Limb (tissue), 2 donors: ENCODE results near the gene VMP1.
"Not testable (repeated sequence)": the region's sequence is repeated elsewhere in the genome, so short reads cannot be mapped to it uniquely, and the experiment has no call there.

Experiments
- DNase-seq, 2 donors: peaks; one replicate each; pipeline ENCODE4 v3.0.0-alpha.2; 2016; ENCODE audit errors: extremely low spot score in 2 of 2

VMP1 gene

DNA sequence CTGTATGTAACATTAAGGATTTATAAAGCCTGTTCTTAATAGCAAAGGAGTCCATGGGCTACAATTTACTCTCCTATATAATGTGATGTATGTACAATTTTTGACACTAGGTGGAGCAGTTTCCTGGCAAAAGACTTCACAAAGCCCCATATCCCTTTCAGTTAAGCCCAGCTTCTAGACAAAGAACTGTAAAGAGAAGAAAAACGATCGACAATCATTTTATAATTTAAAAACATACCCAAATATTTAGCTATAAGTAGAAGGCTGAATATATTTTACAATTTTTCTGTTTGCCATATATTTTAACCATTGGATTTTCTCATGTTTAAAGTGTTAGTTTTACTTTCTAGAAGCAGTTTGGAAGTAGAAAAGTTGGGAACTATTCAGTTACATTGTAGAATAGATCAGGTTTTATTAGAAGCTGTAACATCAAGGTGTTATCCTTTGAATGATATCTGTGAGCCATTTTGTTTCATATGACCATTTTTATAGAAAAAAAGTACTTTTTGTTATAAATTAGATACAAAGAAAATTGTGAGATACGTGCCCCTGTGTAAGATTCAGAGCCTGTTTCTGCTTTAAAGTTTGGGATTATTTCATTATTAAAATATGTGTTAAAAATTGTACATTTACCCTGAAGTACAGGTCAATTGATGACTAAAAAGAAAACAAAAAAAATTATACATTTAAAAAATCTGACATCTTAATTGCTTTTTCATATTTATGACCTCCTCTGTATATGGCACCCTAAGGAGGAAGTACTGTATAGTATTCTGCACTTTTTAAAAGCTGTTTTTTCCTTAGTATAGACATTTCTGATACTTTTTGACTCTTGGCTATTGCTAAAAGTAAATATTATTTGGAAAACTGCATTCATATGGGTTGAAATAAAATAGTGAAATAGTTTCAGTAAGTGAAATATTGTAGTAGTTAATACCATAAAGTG is 46.3 kb downstream of the VMP1 start:
- peak in 1 of 2 donors; percentile 85 for DNase-seq

DNA sequence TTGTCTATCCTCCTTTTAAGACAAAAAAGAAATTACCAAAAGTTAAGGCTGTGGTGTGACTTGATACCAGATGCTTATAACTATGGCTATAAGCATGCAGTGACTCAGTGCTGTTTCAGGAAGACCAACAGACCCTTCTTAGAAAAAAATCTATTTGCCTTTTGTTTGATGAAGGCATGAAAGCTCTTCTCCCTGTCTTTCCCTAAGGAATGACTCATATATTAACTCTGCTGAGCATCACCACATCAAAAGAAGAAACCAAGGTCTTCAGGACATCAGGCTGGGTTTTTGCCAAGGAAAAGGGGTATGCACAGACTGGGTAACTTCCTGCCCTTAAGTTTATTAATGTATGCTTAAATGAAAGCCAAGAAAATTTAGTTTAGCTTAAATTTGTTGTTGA is 47.1 kb downstream of the VMP1 start:
- peak in 1 of 2 donors; percentile 21 for DNase-seq

DNA sequence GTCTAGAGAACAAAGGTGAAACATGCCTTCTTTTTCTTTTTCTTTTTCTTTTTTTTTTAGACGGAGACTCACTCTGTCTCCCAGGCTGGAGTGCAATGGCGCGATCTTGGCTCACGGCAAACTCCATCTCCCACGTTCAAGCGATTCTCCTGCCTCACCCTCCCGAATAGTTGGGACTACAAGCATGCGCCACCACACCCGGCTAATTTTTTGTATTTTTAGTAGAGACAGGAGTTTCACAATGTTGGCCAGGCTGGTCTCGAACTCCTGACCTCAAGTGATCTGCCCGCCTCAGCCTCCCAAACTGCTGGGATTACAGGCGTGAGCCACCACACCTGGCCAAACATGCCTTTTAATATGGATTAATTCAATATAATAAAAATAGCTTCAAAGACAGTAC is 47.6 kb downstream of the VMP1 start:
- not testable (repeated sequence) for DNase-seq

DNA sequence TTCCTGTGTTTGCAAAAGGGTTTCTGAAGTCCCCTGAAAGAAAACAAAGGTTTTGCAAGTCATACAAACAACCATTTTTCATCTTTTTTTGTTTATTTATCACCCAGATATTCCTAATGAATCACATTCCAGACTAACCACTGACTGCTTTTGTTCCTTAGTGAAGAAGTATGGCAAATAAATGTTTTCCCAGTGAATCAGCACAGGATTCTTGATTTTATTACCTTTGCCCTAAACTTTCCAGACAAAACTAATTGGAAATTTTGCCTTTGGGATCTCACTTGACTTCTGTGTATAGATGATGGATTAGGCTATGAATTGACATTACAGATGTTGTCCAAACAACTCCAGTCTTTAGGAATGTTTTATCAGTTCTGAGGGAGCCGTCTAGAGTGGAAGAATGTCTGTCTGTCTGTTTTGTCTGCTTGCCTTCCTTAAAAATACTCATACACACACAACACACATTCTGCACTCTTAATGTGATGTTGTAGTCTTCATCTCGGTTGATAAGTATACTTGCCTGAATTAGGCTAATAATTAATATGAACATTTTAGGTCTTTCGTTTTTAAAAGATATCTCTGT is 48.9 kb downstream of the VMP1 start:
- DNase-seq, result peak in 1 of 2 donors; percentile 4

DNA sequence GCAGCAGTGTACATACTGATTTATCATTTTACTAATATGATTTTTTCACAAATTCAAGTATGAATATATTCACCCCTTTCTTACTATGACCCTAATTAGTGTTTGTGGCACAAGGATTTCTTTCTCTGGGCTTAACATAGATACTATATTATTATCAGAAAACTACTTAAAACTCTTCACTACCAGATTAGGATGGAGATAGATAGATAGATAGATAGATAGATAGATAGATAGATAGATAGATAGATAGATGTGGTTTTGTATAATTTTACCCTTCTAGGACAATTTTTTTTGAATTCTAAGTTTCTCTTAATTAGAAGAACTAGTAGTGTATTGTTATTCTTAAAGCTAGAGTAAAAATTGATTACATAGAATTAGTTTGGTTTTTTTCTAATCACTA is 49.6 kb downstream of the VMP1 start:
- DNase-seq, result no peak

DNA sequence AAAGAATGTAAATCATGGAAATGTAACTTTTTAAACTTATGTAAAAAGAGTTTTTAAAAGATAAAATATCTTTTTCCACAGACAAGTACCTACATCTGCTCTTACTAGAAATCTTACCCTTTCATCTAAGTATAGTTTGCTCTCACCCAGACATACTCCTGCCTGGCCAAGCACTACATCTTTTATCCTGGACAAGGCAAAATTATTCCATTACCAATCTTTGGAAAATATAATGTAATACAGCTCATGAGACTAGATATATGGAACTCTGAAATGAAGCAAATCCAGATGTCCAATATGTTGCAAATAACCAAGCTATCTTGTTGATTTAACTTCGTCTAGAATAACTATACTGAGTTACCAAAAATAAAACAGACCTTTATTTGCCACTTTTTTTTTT is 50.0 kb downstream of the VMP1 start:
- DNase-seq, result no peak

DNA sequence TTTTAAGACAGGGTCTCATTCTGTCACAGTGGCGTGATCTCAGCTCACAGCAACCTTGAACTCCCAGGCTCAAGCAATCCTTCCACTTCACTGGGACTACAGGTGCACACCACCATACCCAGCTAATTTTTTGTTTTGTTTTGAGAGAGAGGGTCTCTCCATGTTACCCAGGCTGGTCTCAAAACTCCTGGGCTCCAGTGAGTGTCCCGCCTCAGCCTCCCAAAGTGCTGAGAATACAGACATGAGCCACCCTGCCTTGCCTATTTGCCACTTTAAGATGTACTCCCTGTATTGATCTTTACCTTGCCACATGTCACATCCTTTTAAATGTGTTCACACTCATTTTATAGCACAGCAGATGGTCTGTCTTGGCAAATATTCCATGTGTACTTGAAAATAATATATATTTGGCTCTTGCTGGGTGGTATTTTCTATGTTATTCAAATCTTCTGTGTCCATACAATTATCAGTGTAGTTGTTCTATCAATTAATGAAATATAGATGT is 50.5 kb downstream of the VMP1 start:
- DNase-seq, result no peak

DNA sequence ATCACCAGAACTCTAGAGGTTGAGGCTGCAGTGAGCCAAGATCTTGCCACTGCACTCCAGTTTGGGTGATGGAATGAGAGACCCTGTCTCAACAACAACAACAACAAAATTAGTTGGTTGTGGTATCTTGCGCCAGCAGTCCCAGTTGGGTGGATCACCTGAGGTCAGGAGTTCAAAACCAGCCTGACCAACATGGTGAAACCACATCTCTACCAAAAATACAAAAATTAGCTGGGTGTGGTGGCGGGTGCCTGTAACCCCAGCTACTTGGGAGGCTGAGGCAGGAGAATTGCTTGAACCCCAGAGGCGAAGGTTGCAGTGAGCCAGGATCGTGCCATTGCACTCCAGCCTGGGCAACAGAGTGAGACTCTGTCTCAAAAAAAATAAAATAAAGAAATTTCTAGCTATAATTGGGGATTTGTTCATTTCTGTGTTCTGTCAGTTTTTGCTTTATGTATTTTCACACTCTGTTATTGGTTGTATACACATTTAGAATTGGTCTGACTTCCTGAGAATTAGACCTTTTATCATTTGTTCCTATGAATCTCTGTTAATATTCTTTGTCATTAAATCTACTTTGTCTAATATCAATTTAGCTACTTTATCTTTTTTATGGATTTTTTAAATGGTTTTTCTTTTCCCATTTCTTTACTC is 51.7 kb downstream of the VMP1 start:
- DNase-seq, result not testable (repeated sequence)

DNA sequence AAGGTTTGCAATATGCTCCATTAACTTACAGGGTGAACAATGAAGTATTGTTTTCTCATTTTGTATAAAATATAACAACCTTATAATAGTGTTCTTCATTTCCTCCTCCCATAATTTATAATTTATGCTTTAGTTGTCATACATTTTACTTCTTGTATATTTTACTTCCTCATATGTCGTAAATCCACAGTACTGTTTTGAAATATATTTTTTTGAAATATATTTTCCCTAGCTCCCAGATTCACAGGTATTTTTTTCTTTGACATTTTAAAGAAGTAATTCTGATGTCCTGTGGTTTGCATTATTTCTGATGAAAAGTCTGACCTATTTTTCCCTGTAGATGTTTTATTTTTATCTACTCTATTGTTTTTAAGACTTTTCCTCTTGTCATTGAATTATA is 52.7 kb downstream of the VMP1 start:
- no peak for DNase-seq

DNA sequence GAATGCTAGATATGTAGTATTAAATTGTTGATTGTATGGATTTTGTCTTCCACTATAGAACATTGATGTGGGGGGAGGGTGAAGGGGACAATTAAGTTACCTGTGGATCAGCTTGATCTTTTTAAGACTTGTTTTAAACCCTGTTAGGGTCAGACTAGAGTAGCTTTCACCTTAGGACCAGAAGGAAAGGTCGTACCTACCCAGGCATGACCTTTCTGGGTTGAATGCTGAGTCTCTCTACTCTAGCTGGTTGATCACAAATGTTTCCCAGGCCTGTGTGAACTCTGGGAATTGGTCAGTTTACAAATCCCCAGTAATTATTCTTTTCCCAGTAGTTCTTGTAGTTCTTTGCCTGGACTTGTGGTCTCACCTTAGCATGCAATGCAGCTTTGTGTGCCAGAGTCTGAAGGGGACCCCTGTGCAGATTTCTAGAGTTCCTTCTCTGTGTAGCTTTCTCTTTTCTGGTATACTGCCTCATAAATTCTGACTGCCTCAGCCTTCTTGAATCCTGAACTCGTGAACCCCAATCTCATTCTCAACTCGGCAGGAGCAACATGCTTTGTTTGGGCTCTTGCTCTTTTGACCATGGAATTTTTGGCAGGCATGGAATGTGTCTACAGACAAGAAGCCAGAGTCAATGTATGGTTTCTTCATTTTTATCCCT is 54.1 kb downstream of the VMP1 start:
- DNase-seq, result peak in 1 of 2 donors; percentile 21

DNA sequence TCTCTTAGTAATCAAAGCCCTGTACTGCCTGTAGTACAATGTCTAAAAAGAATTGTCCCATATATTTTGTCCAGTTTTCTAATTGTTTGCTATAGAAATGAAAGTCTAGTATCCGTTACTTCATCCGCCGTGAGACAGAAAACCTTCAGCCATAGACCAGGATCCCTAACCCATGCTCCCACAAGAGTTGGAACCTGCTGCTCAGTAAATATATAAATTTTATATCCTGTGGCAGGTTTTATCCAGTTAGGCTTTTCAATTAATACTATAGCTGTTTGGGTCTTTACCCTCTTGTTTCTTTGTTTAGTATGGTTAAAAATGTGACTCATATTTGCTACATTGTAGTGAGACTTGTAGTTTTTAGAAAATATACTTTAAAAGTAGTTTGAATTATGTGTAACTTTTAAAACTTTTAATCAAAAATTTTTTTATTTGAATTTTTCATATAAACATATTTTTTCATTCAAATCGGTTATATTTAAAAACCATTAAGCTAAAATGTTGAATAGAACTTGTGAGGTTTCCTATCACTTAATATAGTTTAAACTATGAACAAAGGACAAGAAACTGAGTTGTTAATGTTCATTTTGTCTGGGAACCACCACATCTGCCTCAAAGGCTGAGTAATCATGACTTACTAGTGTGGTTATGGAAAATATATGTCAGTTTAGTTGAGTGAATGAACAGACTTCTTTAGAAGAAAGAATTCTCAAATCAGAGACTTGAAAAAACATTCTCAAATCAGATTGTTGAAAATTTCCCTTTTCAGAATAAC is 54.8 kb downstream of the VMP1 start:
- peak in 1 of 2 donors; percentile 48 for DNase-seq

DNA sequence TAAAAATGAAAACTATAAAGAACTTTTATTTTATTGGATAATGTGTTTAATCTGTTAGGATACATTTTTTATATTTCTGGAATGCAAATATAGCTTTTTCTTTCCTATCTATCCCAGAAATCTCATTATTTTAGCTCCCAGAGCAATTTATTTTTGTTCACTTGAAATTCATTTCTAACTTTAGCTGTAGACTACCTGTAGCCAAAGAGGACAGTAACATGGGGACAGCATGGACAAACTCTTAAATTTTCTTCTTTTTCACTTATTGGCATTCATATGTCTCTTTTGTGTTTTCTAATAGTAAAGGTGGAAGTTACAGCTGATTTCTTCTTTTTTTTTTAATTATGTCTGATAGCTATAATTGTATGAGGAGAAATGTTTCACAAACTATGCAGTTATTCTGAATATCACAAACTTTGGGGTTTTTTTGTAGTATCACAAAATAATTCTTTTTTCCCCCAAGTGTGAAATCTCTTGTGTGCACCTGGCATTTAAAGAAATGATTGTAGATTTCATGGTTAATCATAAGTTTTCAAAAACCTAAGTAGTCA is 55.4 kb downstream of the VMP1 start:
- DNase-seq, result no peak

DNA sequence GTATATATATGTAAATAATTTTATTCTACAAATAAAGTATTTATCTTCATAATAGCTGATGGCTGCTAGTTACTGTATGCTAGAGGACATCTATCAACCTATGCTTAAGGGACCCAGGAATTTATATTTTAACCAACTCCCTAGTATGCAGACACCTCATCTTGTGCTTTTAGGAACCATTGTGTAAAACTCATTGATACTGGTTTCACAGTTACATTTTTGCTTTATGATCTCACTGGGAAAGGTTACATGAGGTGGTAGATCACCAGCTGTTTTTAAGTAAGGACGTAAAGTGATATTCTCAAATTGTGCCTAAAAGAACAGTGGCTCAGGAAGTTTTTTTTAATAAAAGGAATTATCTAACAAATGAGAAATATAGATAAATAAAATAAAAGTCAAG is 56.4 kb downstream of the VMP1 start:
- no peak for DNase-seq

DNA sequence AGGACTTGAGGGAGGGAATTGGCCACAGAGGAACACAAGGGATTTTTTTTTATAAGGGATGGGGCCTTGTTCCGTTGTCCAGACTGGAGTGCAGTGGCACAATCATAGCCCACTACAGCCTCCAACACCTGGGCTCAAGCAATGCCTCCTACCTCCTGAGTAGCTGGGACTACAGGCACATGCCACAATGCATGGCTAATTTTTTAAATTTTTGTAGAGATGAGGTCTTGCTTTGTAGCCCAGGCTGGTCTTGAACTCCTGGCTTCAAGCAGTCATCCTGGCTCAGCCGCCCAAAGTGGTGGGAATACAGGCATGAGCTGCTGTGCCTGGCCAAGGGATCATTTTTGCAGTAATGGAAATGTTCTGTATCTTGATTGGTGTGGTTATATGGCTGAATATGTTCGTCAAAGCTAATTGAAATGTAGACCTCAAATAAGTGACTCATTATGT is 56.9 kb downstream of the VMP1 start:
- DNase-seq, result no peak

DNA sequence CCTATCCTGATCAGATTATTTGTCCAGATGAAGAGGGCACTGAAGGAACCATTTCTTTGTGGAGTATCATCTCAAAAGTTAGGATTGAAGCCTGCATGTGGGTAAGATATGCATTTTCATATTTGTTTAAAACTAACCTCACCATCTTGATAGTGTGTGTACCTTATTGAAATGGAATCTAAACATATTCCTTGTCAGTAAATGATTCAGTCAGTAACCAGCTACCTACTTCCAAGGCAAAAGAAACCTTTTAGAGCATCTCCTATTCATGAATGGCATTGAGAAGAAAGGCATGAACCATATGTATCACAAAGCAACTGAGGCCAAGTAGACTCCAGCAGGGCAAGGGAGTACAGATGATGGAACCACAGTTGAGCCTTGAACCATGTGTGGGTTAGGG is 57.6 kb downstream of the VMP1 start:
- DNase-seq, result no peak

DNA sequence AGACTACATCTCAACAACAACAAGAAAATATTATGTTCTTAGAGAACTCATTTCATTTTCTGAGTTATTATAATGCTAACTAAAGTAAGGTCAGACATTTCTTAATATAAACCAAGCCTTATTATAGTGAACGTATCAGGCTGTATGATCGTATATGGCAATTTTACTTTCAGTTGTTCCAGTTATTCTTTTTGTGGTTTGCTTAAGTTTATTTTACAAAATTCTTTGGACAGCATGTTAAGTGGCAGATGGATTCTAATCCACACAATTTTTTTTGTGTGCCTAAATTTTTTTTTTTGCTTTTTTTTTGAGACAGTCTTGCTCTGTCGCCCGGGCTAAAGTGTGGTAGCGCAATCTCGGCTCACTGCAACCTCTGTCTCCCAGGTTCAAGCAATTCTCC is 59.0 kb downstream of the VMP1 start:
- DNase-seq, result no peak

DNA sequence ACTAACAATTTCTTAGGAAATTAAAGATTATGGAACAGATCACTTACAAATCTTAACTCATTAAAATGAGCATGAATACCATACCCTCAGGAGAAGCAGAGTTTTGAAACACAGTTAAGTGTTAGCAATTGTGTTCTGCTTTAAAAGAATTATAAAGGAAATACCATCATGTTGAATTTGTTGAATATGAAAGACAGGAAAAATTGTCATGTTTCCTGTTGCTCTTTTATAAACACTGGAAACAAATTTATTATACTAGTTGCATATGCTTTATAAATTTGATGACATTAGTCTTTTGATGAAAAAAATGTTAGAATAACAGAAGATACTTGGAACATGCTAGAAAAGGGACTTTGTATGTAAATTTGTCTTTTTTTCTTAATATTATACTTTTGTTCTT is 59.7 kb downstream of the VMP1 start:
- DNase-seq, result no peak

DNA sequence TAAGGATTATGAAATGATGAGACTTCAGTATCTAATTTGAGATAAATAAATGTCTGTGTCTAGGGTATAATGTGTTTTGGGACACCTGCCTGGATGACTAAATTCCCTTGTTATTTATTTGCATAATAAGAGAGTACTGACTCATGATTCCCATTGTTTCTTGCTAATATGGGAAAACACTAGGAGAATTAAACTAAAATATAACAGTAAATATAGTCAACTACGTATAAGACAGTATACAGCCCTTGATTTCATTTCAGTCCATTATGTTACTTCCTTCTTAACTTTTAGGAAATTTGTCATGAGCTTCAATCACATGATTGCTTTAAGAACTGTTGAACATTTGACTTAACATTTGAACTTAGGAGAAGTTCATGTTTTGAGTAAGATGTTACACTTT is 62.4 kb downstream of the VMP1 start:
- no peak for DNase-seq

DNA sequence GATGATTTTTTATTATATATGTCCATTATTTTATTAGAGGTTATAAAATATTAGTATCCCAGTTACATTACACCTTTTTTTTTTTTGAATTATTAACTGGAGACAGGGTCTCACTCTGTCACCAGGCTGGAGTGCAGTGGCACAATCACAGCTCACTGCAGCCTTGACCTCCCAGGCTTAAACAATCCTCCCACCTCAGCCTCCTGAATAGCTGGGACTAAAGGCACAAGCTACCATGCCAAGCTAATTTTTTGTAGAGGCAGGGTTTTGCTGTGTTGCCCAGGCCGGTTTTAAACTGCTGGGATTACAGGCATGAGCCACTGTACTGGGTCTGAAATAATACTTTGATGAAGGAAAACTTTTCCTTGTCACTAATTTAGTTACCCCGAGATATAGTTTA is 63.6 kb downstream of the VMP1 start:
- DNase-seq, result no peak

DNA sequence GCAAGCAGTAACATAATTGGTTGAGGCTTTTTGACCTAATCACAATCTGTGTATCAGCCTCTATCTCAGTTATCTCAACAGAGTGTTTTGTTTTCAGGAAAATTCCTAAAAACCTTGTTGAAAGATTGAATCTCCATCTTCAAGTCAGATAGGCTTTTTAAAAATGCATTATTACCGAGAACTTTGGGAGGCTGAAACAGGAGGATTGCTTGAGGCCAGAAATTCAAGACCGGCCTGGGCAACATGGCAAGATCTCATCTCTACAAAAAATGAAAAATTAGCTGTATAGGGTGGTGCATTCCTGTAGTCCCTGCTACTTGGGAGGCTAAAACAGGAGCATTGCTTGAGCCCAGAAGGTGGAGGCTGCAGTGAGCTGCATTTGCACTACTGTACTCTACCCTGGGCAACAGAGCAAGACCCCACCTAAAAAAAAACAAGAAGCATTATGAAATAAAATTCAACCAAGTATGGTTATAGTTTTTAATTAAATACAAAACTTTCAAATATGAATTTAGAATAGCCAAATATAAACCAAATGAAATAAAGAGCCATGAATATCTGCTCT is 68.4 kb downstream of the VMP1 start:
- no peak for DNase-seq
